HepG2 (cell line): ENCODE data around the gene ELMO2. TPM values are rescaled to one million over a fixed set of nuclear protein-coding genes. Genes with fewer than 3 reads are reported as not detected.

Experiments used
- ATAC-seq: fragments of 200-7000 bp; cut with Tn5 transposase; 3 replicates; pipeline ENCODE4 v1.9.1; 2020; ENCODE audit warnings: mild to moderate bottlenecking, moderate library complexity
- BruUV-seq: library from RNA; stranded (reverse); fragments of 400-500 nt; replicated peaks from 2 replicates; lab custom pipeline; 2021; lab: Mats Ljungman, UMichigan
- CTCF ChIA-PET: fragments of 300-600 bp; formaldehyde crosslinking; extraction: SDS; loops from one replicate; lab custom pipeline; 2021; ENCODE audit warnings: low total read pairs, inconsistent platforms, low intra/inter-chr PET ratio; lab: Yijun Ruan, JAX
- POLR2A ChIA-PET: fragments of 350-600 bp; sonication (Branson Sonifier 250); formaldehyde crosslinking; loops from one replicate; lab custom pipeline; 2020; ENCODE audit warnings: antibody characterized with exemption, inconsistent platforms; lab: Yijun Ruan, JAX
- DNase-seq: peaks from one replicate; pipeline ENCODE4 v3.0.0-alpha.2; 2015; ENCODE audit warnings: low spot score
- FAIRE-seq: peaks from 3 replicates; lab custom pipeline; 2011; peaks lifted over from hg19 to GRCh38; lab: Jason Lieb, UNC
- H2AFZ ChIP-seq: one replicate; pipeline ENCODE4 v1.6.1; 2011; ENCODE audit warnings: low read length, inconsistent platforms
- H3K27ac ChIP-seq: fragments of 300-600 bp; 3 replicates; pipeline ENCODE4 v1.8.0; 2011; ENCODE audit warnings: mixed run types, mild to moderate bottlenecking, mixed read lengths, low read length, inconsistent platforms; ENCODE audit not compliant: insufficient read depth; ENCODE audit errors: extremely low read length
- H3K27me3 ChIP-seq, 2 experiments: fragments of 200-600 bp in 1 of 2; 2 replicates in 1 of 2; 3 replicates in 1 of 2; pipeline versions ENCODE4 v1.6.0 to v1.8.0; 2011; ENCODE audit warnings: low read length in 2 of 2, mild to moderate bottlenecking in 2 of 2, moderate library complexity in 2 of 2, inconsistent platforms in 1 of 2; ENCODE audit not compliant: insufficient read depth in 2 of 2, control insufficient read depth in 1 of 2
- H3K36me3 ChIP-seq, 2 experiments: fragments of 200-600 bp in 1 of 2; replicated peaks in 1 of 2; 2 replicates in 1 of 2; 3 replicates in 1 of 2; pipeline versions ENCODE4 v1.5.1 to v1.8.0; 2011; ENCODE audit warnings: low read length in 2 of 2, inconsistent platforms in 1 of 2; ENCODE audit not compliant: insufficient read depth in 2 of 2, control insufficient read depth in 1 of 2
- H3K4me1 ChIP-seq: 2 replicates; pipeline ENCODE4 v1.5.1; 2012; ENCODE audit warnings: low read length, inconsistent platforms; ENCODE audit not compliant: insufficient read depth
- H3K4me2 ChIP-seq: 2 replicates; pipeline ENCODE4 v1.6.0; 2011; ENCODE audit warnings: low read depth, low read length, inconsistent platforms
- H3K4me3 ChIP-seq, 3 experiments: fragments of 200-600 bp in 1 of 3; sonication (generic), shearing (Covaris generic) in 1 of 3; replicated peaks in 1 of 3; 2 replicates each; pipeline ENCODE4 v1.5.1; 2011 to 2016; ENCODE audit warnings: low read length in 3 of 3, inconsistent platforms in 2 of 3, low read depth in 2 of 3, mild to moderate bottlenecking in 2 of 3, control low read depth in 1 of 3, mixed read lengths in 1 of 3; ENCODE audit not compliant: insufficient read depth in 1 of 3
- H3K79me2 ChIP-seq: one replicate; pipeline ENCODE4 v1.6.1; 2011; ENCODE audit warnings: low read length, inconsistent platforms; ENCODE audit not compliant: insufficient read depth
- H3K9ac ChIP-seq: 2 replicates; pipeline ENCODE4 v1.6.0; 2011; ENCODE audit warnings: mild to moderate bottlenecking, low read depth, low read length, inconsistent platforms; ENCODE audit not compliant: insufficient read depth
- H3K9me3 ChIP-seq: 2 replicates; pipeline ENCODE4 v1.5.1; 2012; ENCODE audit warnings: mild to moderate bottlenecking, low read length
- H4K20me1 ChIP-seq: 2 replicates; pipeline ENCODE4 v1.6.0; 2011; ENCODE audit warnings: inconsistent platforms, mild to moderate bottlenecking, low read length, moderate library complexity; ENCODE audit not compliant: insufficient read depth
- BRCA1 ChIP-seq: sonication (generic); formaldehyde crosslinking; IDR thresholded peaks from 2 replicates; pipeline ENCODE4 v1.4.0; 2020; ENCODE audit warnings: missing genetic modification reagents
- NAIF1 ChIP-seq: sonication (generic); formaldehyde crosslinking; IDR thresholded peaks from 2 replicates; pipeline ENCODE4 v1.5.0; 2020; ENCODE audit warnings: mild to moderate bottlenecking, missing genetic modification reagents, borderline replicate concordance
- SIN3A ChIP-seq: IDR thresholded peaks from 2 replicates; pipeline ENCODE4 v1.6.1; 2011; ENCODE audit warnings: low read depth, mild to moderate bottlenecking, control low read depth, low read length, borderline replicate concordance
- SP5 ChIP-seq: IDR thresholded peaks from 2 replicates; pipeline ENCODE4 v1.6.1; 2016; ENCODE audit warnings: low read depth, borderline replicate concordance
- SRSF1 ChIP-seq: fragments of 200-400 bp; formaldehyde crosslinking; optimal IDR thresholded peaks from 2 replicates; pipeline ENCODE3; 2017; ENCODE audit warnings: mild to moderate bottlenecking, low read depth, low read length, moderate library complexity
- ZBTB38 ChIP-seq: sonication (generic); formaldehyde crosslinking; IDR thresholded peaks from 2 replicates; pipeline ENCODE4 v1.5.1; 2020; ENCODE audit warnings: mild to moderate bottlenecking, missing genetic modification reagents
- ZNF572 ChIP-seq: sonication (generic); formaldehyde crosslinking; IDR thresholded peaks from 2 replicates; pipeline ENCODE4 v1.5.1; 2020; ENCODE audit warnings: mild to moderate bottlenecking, missing genetic modification reagents
- WGBS: methylation state at CpG from one replicate; pipeline ENCODE4 v1.1.6; 2017; ENCODE audit warnings: low lambda C conversion rate; 5-methylcytosine and 5-hydroxymethylcytosine counted together
- in situ Hi-C: cut with HindIII; loops from 2 replicates; pipeline ENCODE4 v1.10.0; 2017; ENCODE audit warnings: low pct_unique_long_range_greater_than_20kb; ENCODE audit not compliant: extremely low pct_ligation_motif_present
- intact Hi-C: fragments of 100-400 bp; cut with micrococcal nuclease; formaldehyde crosslinking; loops from one replicate; pipeline ENCODE4 v1.10.0; 2022; ENCODE audit not compliant: unreplicated experiment
- polyA plus RNA-seq, 8 experiments: library from polyadenylated mRNA; depleted of rRNA in 3 of 8; stranded (reverse) in 7 of 8; unstranded in 1 of 8; fragments of >200 nt; fragmentation: Illumina TruSeq in 4 of 8; extraction: Trizol in 4 of 8; gene quantifications; 2 replicates each; pipeline versions ENCODE4 v1.2.1 to v1.2.3, GENCODE V29; 2011 to 2016; ENCODE audit warnings: low read depth in 4 of 8, missing spikeins in 1 of 8, mixed read lengths in 1 of 8; ENCODE audit not compliant: insufficient read depth in 1 of 8
- total RNA-seq, 5 experiments: library from RNA; depleted of rRNA; stranded (reverse); fragments of >200 nt; fragmentation: Illumina TruSeq; extraction: Trizol; gene quantifications; 2 replicates each; pipeline ENCODE4 v1.2.3, GENCODE V29; 2016; ENCODE audit warnings: low read depth in 1 of 5
- TF ChIP-seq, protein P1 (sequence below): sonication (generic); formaldehyde crosslinking; conservative IDR thresholded peaks from 2 replicates; pipeline ENCODE4 v1.4.0; 2020; ENCODE audit warnings: missing genetic modification reagents
- TF ChIP-seq, protein P2 (sequence below): sonication (generic); formaldehyde crosslinking; IDR thresholded peaks from 2 replicates; pipeline ENCODE4 v1.5.1; 2020; ENCODE audit warnings: missing genetic modification reagents, mild to moderate bottlenecking, borderline replicate concordance
- TF ChIP-seq, protein P3 (sequence below): sonication (generic); formaldehyde crosslinking; IDR thresholded peaks from 2 replicates; pipeline ENCODE4 v1.4.0; 2020; ENCODE audit warnings: missing genetic modification reagents
- TF ChIP-seq, protein P4 (sequence below): sonication (generic); formaldehyde crosslinking; IDR thresholded peaks from 2 replicates; pipeline ENCODE4 v1.8.0; 2022; ENCODE audit warnings: mild to moderate bottlenecking, missing genetic modification reagents; ENCODE audit not compliant: insufficient replicate concordance

The ELMO2 gene
- total and polyA plus RNA-seq, 2 of the 13 experiments (the other 11 are each of a cell fraction or from before 2014, with no cell fraction given) = 30.6 to 35.7 TPM

DNA sequence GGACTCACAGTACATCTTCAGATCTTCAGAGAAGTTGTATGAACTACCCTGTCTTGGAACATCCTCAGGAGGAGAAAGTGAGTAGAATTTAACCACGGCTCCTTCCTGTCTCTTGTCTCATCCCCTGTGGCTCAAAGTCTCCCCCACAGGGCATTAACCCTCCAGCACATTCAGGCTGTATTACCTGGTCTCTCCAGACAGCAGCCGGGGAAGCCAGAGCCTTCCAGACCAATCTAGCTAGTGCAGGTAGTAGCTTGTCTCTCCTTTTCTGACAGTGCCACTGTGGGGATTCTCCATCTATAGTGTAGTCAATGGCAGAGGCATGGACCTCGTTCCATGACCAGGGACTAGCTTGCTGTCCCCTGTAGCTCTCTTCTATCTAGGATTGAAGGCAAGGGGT lies 16.9 kb upstream of the ELMO2 start:
- intact Hi-C loops = no loop called here
- H3K9me3 ChIP-seq = no peaks in the 10 kb centered on the region
- H3K4me1 ChIP-seq = no peaks in the 10 kb centered on the region
- H3K27ac ChIP-seq = no peak overlapping the region
- no peaks in the 10 kb centered on the region for H4K20me1 ChIP-seq
- DNase-seq (no peak), ATAC-seq (peak; percentile 75), FAIRE-seq (no peak)
- no peak overlapping the region for H3K4me2 ChIP-seq
- ChIA-PET POLR2A (interaction anchor here (1.6 kb wide), 1 partner anchor 59 kb away, joined by 4 read pairs; no protein-coding TSS in a partner anchor), CTCF (no interaction called here)
- H2AFZ ChIP-seq = no peak overlapping the region
- peaks cover 0 to 19% of the 10 kb centered on the region in 2 experiments; a peak in 2 of 5 replicates for H3K27me3 ChIP-seq
- H3K36me3 ChIP-seq = no peaks in the 10 kb centered on the region
- BruUV-seq = no TSS peak
- no peaks in the 10 kb centered on the region for H3K79me2 ChIP-seq
- no peak for TF ChIP-seq SP5 (CRISPR knock-in tag)
- no peak for TF ChIP-seq ZBTB38 (CRISPR knock-in tag)
- TF ChIP-seq, protein P1, sequence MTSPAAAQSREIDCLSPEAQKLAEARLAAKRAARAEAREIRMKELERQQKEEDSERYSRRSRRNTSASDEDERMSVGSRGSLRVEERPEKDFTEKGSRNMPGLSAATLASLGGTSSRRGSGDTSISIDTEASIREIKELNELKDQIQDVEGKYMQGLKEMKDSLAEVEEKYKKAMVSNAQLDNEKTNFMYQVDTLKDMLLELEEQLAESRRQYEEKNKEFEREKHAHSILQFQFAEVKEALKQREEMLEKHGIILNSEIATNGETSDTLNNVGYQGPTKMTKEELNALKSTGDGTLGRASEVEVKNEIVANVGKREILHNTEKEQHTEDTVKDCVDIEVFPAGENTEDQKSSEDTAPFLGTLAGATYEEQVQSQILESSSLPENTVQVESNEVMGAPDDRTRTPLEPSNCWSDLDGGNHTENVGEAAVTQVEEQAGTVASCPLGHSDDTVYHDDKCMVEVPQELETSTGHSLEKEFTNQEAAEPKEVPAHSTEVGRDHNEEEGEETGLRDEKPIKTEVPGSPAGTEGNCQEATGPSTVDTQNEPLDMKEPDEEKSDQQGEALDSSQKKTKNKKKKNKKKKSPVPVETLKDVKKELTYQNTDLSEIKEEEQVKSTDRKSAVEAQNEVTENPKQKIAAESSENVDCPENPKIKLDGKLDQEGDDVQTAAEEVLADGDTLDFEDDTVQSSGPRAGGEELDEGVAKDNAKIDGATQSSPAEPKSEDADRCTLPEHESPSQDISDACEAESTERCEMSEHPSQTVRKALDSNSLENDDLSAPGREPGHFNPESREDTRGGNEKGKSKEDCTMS (CRISPR knock-in tag) = no peak
- no peak for TF ChIP-seq NAIF1 (CRISPR knock-in tag)
- TF ChIP-seq BRCA1 (CRISPR knock-in tag) = no peak
- TF ChIP-seq, protein P2, sequence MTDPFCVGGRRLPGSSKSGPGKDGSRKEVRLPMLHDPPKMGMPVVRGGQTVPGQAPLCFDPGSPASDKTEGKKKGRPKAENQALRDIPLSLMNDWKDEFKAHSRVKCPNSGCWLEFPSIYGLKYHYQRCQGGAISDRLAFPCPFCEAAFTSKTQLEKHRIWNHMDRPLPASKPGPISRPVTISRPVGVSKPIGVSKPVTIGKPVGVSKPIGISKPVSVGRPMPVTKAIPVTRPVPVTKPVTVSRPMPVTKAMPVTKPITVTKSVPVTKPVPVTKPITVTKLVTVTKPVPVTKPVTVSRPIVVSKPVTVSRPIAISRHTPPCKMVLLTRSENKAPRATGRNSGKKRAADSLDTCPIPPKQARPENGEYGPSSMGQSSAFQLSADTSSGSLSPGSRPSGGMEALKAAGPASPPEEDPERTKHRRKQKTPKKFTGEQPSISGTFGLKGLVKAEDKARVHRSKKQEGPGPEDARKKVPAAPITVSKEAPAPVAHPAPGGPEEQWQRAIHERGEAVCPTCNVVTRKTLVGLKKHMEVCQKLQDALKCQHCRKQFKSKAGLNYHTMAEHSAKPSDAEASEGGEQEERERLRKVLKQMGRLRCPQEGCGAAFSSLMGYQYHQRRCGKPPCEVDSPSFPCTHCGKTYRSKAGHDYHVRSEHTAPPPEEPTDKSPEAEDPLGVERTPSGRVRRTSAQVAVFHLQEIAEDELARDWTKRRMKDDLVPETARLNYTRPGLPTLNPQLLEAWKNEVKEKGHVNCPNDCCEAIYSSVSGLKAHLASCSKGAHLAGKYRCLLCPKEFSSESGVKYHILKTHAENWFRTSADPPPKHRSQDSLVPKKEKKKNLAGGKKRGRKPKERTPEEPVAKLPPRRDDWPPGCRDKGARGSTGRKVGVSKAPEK = no peak
- TF ChIP-seq SRSF1 = no peak
- TF ChIP-seq SIN3A = no peak
- no peak for TF ChIP-seq ZNF572
- TF ChIP-seq, protein P3, sequence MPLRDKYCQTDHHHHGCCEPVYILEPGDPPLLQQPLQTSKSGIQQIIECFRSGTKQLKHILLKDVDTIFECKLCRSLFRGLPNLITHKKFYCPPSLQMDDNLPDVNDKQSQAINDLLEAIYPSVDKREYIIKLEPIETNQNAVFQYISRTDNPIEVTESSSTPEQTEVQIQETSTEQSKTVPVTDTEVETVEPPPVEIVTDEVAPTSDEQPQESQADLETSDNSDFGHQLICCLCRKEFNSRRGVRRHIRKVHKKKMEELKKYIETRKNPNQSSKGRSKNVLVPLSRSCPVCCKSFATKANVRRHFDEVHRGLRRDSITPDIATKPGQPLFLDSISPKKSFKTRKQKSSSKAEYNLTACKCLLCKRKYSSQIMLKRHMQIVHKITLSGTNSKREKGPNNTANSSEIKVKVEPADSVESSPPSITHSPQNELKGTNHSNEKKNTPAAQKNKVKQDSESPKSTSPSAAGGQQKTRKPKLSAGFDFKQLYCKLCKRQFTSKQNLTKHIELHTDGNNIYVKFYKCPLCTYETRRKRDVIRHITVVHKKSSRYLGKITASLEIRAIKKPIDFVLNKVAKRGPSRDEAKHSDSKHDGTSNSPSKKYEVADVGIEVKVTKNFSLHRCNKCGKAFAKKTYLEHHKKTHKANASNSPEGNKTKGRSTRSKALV (CRISPR knock-in tag) = no peak
- TF ChIP-seq, protein P4, sequence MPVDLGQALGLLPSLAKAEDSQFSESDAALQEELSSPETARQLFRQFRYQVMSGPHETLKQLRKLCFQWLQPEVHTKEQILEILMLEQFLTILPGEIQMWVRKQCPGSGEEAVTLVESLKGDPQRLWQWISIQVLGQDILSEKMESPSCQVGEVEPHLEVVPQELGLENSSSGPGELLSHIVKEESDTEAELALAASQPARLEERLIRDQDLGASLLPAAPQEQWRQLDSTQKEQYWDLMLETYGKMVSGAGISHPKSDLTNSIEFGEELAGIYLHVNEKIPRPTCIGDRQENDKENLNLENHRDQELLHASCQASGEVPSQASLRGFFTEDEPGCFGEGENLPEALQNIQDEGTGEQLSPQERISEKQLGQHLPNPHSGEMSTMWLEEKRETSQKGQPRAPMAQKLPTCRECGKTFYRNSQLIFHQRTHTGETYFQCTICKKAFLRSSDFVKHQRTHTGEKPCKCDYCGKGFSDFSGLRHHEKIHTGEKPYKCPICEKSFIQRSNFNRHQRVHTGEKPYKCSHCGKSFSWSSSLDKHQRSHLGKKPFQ = no peak
- in situ Hi-C loops = no loop called here
- WGBS = 2% methylated on average over 3 of the region's 3 CpGs
- H3K9ac ChIP-seq = no peak overlapping the region
- H3K4me3 ChIP-seq = no peak overlapping the region
